NCI-H510A treated with DMSO at 0.1 percent for 48 hours (cell line): ENCODE measurements around the gene PCSK2.
A peak's percentile ranks its signal among the peaks of the same experiment; 100 is the strongest.

Source experiments
- DNase-seq: peaks from one replicate; lab custom pipeline; 2025; lab: John Stamatoyannopoulos, UW

Gene PCSK2

DNA sequence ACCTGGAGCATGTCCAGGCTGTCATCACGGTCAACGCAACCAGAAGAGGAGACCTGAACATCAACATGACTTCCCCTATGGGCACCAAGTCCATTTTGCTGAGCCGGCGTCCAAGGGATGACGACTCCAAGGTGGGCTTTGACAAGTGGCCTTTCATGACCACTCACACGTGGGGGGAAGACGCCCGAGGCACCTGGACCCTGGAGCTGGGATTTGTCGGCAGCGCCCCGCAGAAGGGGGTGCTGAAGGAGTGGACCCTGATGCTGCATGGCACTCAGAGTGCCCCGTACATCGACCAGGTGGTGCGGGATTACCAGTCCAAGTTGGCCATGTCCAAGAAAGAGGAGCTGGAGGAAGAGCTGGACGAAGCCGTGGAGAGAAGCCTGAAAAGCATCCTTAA lies 254.8 kb downstream of the PCSK2 start:
- DNase-seq: no peak

DNA sequence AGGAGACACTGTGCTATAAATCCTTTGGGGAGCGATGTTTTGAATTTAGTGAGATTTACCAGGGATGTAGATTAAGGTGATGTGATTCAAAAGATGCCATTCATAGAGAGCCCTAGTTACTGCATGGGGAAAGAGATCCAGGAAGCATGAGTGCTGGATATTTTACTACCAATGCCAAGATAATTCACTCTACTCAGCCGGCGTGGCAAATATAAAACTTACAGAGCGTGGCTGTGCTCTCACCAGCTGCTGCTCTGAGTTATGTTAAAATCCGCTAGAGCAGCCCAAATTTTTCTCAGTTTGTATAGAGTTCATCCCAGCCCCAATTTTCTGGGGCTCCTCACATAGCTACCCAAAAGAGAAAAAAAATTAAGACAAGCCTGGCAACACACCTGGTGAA lies 255.7 kb downstream of the PCSK2 start:
- DNase-seq: no peak

DNA sequence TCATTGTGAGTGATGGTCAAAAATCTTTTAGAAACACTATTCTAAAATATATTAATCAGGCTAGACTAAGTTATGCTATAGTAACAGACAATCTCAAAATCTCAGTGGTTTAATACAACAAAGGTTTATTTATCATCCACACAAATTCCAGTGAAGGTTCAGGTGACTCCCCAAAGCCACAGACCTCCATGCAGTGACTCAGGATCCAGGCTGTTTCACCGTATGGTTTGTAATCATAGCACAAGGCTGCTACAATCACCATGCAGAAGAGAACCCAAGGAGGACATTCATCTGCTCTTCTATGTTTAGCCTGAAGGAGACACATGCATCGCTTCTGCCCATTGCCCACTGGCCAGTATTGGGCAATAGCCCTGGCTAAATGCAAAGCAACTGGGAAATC lies 258.2 kb downstream of the PCSK2 start:
- DNase-seq: no peak

DNA sequence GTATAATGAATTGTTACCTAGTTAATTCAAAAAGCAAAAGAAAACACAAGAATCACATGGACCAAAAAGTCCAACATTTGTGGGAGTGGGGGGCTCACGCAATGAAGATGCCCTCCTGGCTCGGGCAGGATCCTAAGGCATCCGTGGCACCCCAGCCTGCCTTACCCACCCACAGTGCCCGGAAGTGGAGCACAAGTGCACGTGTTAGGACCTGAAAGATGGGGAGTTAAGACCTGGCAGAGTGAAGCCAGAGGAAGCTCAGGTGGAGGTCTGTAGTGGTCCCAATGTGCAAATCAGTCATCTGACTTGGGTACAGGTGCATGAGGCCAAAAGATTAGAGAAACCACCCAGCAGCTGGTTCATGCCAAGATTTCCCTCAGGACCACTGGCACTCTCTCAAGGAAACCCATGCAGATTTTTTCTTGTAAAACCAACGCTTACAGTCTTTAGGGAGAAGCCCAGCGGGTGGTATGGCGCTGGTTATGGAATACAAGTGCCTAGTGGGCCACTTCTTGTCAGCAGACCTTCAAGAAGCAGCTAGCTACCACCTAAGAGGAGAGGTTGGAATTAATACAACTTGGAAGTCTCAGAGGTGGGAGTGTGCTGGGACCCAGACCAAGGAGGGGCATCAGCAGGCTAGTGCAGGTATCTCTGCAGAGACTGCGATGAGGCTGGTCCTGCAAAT lies 262.2 kb downstream of the PCSK2 start:
- DNase-seq: no peak

DNA sequence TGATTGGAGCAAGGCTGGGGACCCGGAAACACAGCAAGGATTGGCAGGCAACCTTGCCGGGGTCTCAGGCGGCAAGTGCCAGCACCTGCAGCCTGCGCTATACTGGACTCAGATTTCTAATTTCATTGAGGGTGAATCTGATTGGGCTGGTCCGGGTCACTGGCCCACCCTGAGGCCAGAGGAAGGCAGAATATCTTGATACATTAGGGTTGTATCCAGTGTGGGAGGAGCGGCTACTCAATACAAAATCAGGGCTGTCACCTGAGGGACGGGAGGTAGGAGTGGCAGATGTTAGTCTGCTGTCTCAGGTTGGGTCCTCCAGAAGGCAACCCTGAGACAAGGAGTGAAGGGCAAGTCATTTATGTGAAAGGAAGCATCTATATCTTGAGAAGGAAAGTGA lies 263.7 kb downstream of the PCSK2 start:
- DNase-seq: no peak

DNA sequence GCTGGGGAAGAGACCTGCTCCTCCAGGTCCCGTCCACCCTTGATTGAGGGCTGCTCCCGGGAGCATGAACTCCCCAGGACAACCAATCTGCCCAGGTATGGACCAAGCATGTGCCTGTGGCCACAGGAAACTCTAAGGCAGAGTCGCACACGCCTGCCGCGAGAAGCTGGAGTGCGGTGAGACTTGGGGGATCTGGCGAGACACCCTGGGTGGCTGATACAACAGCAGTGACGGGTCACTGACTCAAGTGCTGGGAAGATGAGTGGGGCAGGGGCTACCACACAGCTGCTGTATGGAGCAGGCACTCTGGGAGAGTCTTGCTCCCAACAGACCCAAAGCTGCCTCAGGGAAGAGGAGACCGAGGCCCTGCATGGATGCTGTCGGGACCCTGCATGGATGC lies 264.2 kb downstream of the PCSK2 start:
- DNase-seq: no peak

DNA sequence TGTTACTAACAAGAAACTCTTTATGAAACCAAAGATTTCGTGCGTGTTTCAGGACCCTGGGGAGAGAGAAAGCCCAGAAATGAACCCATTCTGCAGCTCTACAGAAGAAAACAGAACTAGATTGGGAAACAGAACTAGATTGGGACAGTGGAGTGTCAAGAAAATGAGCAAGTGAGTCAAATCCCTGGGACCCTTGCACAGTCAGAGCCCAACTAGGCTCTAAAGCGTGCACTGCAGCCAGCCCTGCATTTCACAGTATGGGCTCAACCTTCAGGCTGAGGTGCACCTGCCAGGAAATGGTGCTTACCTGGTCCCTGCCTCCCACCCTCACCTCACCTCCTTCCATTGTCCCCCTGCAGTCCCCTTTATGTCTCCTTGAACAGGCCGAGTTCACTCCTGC lies 264.6 kb downstream of the PCSK2 start:
- no peak for DNase-seq

DNA sequence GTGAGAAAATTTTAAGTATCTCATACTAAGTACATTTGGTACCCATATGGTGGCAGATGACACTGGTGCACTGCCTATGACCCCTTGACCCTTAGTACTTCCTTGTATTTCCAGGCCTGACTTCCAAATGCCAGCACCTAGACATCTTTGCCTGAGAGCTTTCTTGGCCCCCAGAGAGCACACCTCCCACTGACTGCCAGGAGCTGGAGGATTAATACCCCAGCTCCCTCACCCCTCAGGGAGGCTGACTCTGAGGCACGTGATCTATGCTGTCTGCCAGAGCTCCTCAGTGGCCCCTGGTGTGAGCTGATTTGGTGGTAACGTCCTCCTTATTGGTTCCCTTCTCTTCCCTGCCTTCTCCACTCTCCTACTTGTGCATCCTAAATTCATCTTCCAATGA lies 266.3 kb downstream of the PCSK2 start:
- DNase-seq: no peak

DNA sequence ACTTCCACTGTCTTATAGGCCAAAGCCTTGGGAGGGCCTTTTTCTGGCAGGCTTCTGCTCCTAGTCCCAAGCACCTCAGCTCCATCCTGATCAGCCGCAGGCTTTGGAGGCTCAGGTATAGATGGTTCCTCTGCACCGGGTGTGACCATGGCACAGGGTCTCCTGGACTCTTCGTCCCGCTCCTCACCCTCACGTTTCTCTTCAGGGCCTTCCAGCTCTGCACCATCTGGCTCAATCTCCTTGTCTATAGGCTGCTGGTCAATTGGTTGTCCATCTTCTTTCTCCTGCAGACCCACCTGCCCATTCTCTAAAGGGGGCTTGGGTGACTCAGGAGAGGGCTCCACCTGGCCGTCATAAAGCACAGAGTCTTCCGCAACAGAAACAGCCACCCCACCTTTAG lies 267.4 kb downstream of the PCSK2 start:
- DNase-seq: no peak

DNA sequence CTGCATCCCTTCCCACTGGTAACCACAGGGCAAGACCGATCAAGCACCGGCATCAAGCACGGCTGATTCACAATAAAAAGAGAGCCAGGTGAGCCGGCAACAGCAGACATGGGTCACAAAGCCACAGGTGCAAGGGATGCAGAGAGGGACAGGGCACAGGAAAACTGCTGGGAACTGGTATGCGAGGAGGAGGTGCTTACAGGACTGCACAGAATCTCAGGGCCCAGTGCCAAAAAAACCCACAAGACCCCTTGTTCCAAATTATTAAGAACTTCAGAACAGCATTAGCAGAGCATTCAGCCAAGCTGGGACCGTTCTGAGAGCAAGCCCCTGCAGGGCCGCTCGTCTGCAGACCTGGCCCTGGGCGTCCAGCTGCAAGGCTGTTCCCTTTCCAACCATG lies 269.0 kb downstream of the PCSK2 start:
- no peak for DNase-seq

DNA sequence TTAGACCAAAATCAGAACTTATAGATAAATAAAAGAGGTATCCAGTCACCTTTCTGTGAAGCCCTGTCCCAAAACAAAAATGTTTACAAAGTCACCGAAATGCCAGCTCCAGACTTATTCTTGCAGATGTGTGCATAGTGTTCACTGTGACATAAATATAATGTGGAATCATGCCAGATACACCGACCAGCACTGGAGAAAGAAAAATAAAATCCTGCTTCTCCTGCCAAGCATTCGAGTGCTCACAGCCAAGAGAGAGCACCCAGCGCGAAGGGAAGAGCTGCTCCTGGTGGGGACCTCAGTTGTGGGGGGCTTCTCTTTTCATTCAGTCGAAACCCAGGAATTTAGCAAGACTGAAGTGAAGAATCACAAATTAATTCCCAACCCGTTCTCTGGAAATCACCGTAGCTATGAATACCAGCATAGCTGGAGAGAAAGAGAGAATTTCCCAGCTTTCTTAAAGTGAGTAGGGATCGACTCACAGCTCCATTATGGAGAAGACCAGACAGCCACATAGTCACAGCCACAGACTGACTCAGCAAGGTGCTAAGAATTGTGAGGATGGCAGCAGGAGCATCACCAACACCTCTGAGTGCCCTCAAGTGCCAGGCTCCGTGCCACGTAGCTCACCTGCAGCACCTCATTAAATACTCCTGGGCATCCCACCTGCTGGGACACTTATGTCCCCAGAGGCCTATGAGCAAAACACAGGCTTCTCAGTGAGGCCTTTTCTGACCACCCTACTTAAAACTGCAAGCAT lies 271.2 kb downstream of the PCSK2 start:
- peak; percentile 49 for DNase-seq

DNA sequence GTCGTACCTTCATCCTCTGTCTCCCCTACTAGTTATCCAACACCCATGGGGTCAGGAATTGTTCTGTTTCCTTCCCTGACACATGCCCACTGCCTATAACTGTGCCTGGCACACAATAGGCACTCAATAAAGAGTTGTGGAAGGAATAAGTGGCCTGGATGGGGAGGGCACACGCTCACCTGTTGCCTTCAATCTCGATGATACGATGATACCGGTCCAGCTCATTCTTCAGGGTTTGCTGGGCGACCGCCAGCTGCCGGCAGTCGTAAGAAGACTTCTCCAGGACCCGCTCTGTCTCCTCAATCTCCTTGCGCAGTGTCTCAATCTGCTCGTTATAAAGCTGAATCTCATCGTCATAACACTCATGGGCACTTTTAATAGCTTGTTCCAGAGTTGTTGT lies 271.8 kb downstream of the PCSK2 start:
- DNase-seq: no peak

DNA sequence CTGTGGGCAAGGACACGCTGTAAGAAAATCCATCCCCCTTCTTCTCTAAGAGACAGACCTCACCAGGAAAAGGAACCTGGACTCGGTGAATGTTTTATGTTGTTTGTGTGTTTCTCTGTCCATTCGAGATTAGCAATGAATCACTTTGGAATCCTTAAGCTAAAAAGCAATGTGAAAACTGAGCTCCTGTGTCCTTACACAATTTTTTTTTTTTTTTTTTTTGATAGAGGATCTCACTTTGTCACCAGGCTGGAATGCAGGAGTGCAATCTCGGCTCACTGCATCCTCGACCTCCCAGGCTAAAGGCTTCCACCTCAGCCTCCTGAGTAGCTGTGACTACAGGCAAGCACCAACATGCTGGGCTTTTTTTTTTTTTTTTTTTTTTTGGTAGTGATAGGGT lies 272.2 kb downstream of the PCSK2 start:
- DNase-seq: no peak

DNA sequence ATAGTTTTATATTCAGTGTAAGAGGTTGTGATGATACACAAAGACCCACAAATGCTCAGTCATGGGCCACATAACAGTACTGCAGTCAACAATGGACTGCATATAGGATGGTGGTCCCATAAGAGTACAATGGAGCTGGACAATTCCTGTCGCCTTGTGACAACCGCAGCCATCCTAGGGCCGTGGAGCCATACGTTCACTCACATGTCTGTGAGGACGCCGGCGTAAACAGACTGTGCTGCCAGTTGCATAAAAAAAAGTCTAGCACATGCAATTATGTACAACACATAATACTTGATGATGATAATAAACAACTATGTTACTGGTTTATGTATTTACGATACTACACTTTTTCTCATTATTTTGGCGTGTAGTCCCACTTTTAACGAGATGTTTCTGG lies 273.4 kb downstream of the PCSK2 start:
- no peak for DNase-seq

DNA sequence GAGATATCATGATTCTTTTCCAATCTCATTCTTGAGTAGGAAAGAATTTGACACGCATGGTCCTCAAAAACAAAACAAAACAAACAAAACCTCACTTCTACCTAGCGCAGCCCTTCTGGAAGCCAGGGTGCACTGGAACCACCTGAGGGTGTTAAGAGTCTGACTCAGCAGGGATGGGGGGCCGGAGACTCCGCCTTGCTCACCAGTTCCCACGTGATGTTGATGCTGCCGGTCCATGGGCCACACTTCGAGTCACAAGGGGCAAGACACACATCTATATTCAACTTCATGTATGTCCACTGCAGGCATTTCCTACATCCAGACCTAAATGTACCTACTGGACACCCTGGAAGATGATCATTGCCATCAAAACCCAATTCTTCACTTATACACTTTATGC lies 274.0 kb downstream of the PCSK2 start:
- no peak for DNase-seq

DNA sequence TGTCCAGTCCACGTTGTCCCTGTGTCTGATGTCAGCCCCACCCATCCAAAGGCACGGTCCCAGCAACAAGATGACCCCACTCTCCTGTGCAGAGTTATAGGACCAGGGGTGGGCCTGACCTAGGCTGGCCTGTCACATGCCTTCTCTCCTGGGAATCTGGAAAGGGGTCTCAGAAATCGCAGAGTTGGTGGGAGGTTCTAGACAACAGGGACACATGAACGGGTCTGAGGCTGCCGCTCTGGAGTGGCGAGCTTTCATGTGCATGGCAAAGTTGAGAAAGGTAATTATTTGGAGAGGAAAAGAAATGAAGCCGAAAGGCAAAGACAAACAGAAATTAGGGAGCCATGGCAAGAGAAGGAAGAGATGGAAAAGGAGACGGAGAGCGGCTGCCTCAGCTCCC lies 274.9 kb downstream of the PCSK2 start:
- DNase-seq: no peak

DNA sequence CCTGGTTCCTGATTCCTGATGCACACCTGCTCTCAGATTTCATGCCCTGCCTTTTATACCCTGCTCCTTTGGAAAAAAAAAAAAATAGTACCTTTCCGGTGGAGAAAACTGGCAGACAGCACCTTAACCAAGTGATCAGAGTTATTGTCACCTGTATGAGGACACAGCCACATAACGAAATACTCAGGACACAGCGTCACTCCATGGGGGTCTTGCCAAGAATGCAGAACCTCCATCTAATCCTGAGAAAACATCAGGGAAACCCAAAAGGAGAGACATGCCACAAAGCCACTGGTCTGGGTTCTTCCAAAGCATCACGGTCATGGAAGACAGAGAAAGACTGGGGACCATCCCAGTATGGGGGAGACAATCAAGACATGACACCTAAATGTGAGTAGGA lies 275.3 kb downstream of the PCSK2 start:
- no peak for DNase-seq

DNA sequence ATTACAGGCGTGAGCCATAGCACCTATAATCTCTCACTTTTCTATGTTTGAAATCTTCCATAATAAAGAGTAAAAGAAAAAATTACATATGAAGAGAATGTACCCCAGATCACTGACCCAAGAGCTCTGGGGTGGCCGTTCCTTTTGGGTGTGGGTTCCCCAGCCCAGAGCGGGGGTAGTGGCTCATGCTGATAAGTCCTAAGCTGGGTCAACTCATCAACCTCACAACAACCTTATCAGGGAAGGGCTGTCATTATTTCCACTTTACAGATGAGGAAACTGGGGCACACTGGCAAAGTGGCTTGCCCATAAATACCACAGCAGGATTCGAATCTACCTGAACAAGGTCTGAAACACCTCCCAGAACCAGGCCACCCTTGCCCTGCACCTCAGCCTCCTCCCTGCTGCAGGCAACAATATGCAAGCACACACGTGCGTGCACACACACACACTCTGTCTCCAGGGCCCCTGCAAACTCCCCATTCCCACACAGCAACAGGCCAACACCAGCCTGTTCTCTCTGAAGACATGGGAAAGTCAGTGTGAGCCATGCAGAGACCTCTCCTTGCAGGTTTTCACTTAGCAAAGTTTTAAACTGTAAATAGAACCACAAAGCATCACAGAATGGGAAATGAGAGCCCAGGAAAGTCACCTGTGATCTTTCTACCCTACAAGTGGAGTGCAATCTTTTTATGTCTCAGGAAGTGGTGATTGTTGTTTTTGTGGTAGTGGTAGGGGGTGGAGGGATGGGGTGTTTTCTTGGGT lies 276.6 kb downstream of the PCSK2 start:
- DNase-seq: no peak

DNA sequence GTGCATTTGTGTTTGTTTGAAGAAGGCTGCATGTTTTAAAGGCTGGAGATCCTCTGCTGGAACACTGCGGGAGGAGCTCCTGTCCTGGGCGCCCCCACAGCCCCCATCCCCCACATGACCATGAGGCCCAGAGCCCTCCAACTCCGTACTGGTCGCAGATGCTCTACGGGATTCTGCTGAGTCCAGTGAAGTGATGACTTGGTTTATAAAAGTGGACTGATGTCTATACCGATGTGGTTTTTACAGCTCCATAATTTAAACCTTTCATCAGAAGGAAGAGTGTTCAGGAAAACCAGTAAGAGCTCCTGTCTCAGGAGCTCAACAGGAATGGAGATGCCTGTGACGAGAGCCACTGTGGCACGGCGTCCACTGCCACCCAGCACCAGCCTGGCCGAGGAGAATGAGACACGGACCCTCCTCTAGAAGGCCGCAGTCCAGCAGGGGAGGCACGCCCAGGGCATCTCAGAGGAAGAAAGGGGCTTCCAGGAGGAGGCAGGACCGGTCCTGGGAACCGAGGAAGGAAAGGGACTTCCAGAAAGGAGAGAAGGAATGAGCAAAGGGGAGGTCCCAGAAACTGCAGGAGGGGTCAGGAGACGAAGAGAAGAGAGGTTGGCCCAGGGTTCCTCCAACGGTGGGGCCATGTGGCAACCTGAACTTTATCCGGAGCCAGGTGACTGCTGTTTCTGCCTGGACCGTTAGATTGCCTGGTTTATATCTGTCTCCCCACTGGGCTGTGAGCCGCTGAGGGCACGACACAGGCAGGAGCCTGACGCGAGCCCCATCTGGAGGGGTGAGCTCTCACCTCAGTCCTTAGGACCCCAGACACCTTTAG lies 277.4 kb downstream of the PCSK2 start:
- DNase-seq: no peak

DNA sequence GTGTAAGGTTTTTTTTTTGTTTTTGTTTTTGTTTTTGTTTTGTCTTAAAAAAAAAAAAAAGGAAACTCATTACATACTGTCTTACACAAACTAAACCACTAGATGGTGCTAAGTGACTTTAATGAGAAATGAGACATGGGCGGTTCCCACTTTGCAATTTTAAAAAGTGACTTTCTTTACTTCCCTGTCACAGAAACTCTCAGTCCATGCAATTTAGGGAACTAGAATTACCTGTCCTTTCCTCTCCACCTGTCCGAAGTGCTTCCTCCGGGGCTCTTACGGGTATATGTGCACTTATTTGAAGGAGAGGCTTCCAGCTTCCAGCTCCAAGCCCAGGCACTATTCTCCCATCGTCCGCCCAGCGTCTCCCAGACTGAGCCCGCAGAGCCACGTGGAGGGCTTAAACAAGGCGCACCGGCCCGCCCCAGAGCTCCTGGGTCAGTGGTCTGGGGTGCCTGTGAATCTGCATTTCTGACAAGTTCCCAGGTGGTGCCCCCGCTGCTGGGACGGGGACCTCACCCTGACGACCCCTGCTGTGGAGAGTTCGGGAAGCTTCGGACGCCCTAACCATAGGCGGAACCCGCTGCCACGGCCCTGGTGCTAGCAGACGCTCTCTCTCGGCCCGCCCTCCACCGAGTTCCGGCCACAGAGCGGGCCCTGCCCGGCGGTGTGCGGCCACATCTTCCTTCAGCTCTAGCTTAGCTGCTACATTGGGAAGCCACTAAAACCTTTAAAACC lies 278.2 kb downstream of the PCSK2 start:
- DNase-seq: peak; percentile 84
